Fibroblast of skin of left quadriceps (primary cell): ENCODE data around the gene TASOR2.

Source experiments
- DNase-seq, 2 experiments: peaks; one replicate each; pipeline ENCODE4 v3.0.0-alpha.2; 2013; ENCODE audit warnings: low read depth in 2 of 2

The TASOR2 gene

GRCh38 chr10:5656737-5657579 is 27.7 kb upstream of the TASOR2 start:
- DNase-seq = no peak

- DNase-seq = no peak
Measured at GRCh38 chr10:5658871-5659618, 25.6 kb upstream of the TASOR2 start.

GRCh38 chr10:5659702-5660528 is 24.7 kb upstream of the TASOR2 start:
- no peak for DNase-seq

- DNase-seq = no peak
Measured at GRCh38 chr10:5661043-5661442, 23.6 kb upstream of the TASOR2 start.

GRCh38 chr10:5662708-5663579 is 21.7 kb upstream of the TASOR2 start:
- no peak for DNase-seq

GRCh38 chr10:5663692-5664427 is 20.8 kb upstream of the TASOR2 start:
- no peak for DNase-seq

GRCh38 chr10:5665373-5666007 is 19.1 kb upstream of the TASOR2 start:
- DNase-seq = peak; percentile 56 to 57

GRCh38 chr10:5666008-5666840 is 18.4 kb upstream of the TASOR2 start, which contains the start of gene ASB13:
Gene ASB13 (minus strand): TSS chr10:5666595. CDS start chr10:5666551, 44 bp downstream.
- no peak for DNase-seq

GRCh38 chr10:5666841-5667630 is 17.6 kb upstream of the TASOR2 start:
- no peak for DNase-seq

GRCh38 chr10:5668429-5668828 is 16.2 kb upstream of the TASOR2 start:
- no peak for DNase-seq

- no peak for DNase-seq
Measured at GRCh38 chr10:5669604-5670003, 15.0 kb upstream of the TASOR2 start.

GRCh38 chr10:5670662-5671375 is 13.8 kb upstream of the TASOR2 start:
- DNase-seq = no peak

- no peak for DNase-seq
Measured at GRCh38 chr10:5678397-5679036, 6.1 kb upstream of the TASOR2 start.

- DNase-seq = no peak
Measured at GRCh38 chr10:5679037-5679435, 5.6 kb upstream of the TASOR2 start.

- DNase-seq = no peak
Measured at GRCh38 chr10:5679606-5680005, 5.0 kb upstream of the TASOR2 start.

GRCh38 chr10:5681930-5682329 is 2.7 kb upstream of the TASOR2 start:
- DNase-seq = no peak

GRCh38 chr10:5683065-5683464 is 1.6 kb upstream of the TASOR2 start:
- DNase-seq = no peak
